Gastroesophageal sphincter (tissue), 3 donors: ENCODE data around the gene KIF26B.

Experiments
- EP300 ChIP-seq: sonication (generic); formaldehyde crosslinking; IDR thresholded peaks from one replicate; pipeline ENCODE4 v1.6.1; 2017; ENCODE audit warnings: antibody characterized with exemption, mild to moderate bottlenecking
- POLR2A ChIP-seq, 2 donors: fragments of 450-650 bp; IDR thresholded peaks; one replicate each; pipeline ENCODE4 v1.6.1; 2017; ENCODE audit warnings: antibody characterized with exemption in 2 of 2, mild to moderate bottlenecking in 2 of 2, moderate library complexity in 1 of 2
- POLR2AphosphoS5 ChIP-seq: sonication (generic); formaldehyde crosslinking; IDR thresholded peaks from one replicate; pipeline ENCODE4 v1.6.1; 2017; ENCODE audit warnings: antibody characterized with exemption
- TF ChIP-seq, protein P1 (sequence below), 4 experiments: fragments of 200-600 bp in 2 of 4; fragments of 450-650 bp in 2 of 4; sonication (generic) in 1 of 4; IDR thresholded peaks; one replicate each; pipeline ENCODE4 v1.5.1; 2017 to 2019; ENCODE audit warnings: antibody characterized with exemption in 4 of 4, mild to moderate bottlenecking in 2 of 4, moderate library complexity in 2 of 4

DNA sequence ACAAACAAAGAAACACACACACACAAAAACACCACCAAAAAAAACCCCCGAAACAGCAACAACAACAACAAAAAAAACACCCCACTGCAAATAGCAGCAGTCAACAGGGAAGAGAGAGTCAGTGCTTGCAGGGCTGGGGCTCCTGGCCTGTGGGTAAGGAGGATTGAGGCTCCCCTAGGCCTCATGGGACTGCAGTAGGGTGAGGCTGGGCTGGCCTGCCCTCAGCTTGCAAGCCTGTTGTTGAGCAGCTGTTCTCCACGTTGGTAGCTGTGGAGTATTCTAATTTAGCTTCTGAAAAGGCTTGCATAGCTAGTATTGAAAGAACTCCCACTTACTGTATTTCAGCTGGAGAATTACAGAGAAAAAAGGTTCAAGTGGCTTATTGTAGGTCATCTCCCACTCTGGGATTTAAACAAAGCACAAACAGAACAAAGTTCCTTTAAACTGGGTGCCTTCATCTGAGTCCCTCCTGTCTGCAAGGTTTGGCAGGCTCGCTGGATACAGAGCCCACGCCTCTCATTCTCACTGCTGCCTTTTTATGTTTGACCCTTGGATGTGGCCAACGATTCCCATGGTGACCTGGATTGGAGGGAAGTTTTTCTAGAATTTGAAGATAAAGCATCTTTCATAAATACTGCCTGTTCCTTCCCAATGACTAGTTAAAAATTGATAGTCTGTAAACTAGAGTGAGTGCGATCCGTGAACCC, 247.2 kb downstream of the KIF26B start:
- TF ChIP-seq, protein P1, sequence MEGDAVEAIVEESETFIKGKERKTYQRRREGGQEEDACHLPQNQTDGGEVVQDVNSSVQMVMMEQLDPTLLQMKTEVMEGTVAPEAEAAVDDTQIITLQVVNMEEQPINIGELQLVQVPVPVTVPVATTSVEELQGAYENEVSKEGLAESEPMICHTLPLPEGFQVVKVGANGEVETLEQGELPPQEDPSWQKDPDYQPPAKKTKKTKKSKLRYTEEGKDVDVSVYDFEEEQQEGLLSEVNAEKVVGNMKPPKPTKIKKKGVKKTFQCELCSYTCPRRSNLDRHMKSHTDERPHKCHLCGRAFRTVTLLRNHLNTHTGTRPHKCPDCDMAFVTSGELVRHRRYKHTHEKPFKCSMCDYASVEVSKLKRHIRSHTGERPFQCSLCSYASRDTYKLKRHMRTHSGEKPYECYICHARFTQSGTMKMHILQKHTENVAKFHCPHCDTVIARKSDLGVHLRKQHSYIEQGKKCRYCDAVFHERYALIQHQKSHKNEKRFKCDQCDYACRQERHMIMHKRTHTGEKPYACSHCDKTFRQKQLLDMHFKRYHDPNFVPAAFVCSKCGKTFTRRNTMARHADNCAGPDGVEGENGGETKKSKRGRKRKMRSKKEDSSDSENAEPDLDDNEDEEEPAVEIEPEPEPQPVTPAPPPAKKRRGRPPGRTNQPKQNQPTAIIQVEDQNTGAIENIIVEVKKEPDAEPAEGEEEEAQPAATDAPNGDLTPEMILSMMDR (IDR thresholded peaks at IDR 0.05): no peak
- TF ChIP-seq POLR2A (IDR thresholded peaks at IDR 0.05): no peak
- no peak for TF ChIP-seq POLR2AphosphoS5
- TF ChIP-seq EP300: no peak
